IPS-NIHi7 (cell line): ENCODE data around the gene ISG20L2.

Experiments used
- DNase-seq: peaks from one replicate; pipeline ENCODE4 v3.0.0; 2012; ENCODE audit warnings: mixed read lengths; ENCODE audit errors: extremely low spot score

ISG20L2 gene

GRCh38 chr1:156740741-156741480 lies 12.3 kb upstream of the ISG20L2 start, which contains the start of gene MRPL24:
Gene MRPL24 (minus strand): TSS chr1:156741088. CDS start chr1:156738704, 2,384 bp downstream.
- DNase-seq = peak; percentile 89

DNA sequence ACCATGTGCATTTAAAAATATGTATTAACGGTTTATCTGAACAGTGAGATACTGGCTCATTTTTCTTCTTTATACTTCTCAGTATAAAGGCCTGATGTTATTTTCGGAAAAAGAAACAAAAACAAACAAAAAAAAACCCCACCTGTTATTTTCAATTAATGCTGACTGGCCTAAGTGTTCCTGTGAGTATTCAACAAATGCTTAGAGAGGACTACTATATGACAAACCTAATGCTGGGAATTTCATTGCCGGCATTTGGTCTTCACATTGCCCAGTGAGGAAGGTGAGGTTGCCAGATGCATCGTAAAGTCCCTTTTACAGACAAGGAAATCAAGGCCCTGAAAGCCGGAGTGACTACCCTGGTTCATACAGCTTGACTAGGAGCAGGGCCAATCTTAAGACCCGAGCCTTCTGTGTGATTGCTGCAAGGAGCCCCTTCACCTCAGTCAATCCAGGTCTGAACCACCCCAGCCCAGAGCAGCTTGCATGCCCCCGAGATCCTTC lies 11.7 kb upstream of the ISG20L2 start:
- no peak for DNase-seq

- DNase-seq = no peak
Observed at GRCh38 chr1:156738916-156739315, 10.3 kb upstream of the ISG20L2 start.

DNA sequence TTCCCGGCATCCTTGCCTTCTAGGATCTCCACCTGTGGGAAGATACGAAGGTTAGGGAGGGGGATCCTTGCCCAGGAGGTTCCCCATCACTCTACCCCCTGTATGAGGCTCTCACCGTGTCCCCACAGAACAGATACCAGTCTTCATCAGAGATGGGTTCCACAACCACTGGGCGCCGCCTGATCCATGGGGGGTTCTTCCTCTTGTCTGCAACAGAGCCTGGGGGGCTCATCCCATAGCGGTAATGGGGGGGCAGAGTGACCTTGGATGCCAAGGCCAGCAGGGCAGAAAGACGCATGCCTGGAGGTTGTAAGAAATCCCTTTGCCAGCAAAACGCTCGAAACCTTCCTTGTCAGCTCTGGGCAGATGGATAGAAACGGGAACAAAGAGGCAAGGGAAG lies 9.8 kb upstream of the ISG20L2 start:
- no peak for DNase-seq

DNA sequence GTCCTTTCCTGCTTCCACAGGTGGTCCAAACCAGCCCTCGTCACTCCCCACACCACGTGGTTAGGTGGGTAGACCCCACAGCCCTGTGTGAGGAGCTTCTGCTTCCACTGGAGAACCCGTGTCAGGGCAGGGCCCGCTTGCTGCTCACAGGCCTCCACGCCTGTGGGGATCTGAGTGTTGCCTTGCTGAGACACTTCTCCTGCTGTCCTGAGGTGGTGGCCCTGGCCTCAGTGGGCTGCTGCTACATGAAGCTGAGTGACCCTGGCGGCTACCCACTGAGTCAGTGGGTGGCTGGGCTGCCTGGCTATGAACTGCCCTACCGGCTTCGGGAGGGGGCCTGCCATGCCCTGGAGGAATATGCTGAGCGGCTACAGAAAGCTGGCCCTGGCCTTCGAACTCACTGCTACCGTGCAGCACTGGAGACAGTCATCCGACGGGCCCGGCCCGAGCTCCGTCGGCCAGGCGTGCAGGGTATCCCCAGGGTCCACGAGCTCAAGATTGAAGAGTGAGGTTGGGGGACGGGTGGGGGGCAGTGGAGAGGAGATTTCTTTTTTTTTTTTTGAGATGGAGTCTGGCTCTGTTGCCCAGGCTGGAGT lies 5.5 kb upstream of the ISG20L2 start:
- DNase-seq = no peak

- DNase-seq = peak; percentile 75
Observed at GRCh38 chr1:156727926-156728598, 504 bp downstream of the ISG20L2 start, which contains the start of gene METTL25B. Gene METTL25B (plus strand): TSS chr1:156728469. CDS start chr1:156729105, 636 bp downstream.

GRCh38 chr1:156727492-156727891 lies 1.1 kb downstream of the ISG20L2 start:
- DNase-seq = no peak

DNA sequence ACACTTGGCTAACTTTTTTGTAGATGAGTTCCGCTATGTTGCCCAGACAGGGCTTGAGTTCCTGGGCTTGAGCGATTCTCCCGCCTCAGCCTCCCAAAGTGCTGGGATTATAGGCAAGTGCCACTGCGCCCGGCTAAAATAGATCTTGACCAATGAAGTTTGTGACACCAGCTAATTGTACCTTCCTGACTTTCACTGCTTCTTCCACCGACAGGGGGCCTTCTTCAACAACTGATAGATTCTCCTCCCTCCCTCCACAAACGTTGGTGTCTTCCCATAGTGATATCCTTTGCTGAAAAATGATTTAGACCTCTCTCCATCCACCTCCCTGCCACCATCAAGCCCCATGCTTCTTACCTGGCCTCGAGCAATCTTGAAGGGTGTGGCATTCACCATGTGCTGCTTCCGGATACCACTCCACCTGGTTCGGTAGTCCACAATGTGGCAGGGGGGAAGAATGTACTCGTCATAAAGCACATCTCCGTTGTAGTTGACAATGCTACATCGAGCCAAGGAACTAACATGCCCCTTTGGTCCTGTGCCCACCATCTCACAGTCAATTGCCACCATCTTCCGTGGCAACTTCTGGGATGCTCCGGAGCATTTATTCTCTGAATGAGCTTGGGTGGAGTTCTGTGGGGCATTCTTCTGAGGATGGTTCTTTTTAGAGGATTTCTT lies 1.9 kb downstream of the ISG20L2 start:
- peak; percentile 67 for DNase-seq

GRCh38 chr1:156725683-156726280 lies 2.8 kb downstream of the ISG20L2 start:
- DNase-seq = peak; percentile 83

GRCh38 chr1:156721535-156721934 lies 7.0 kb downstream of the ISG20L2 start:
- no peak for DNase-seq

- no peak for DNase-seq
Observed at GRCh38 chr1:156721131-156721530, 7.4 kb downstream of the ISG20L2 start.

DNA sequence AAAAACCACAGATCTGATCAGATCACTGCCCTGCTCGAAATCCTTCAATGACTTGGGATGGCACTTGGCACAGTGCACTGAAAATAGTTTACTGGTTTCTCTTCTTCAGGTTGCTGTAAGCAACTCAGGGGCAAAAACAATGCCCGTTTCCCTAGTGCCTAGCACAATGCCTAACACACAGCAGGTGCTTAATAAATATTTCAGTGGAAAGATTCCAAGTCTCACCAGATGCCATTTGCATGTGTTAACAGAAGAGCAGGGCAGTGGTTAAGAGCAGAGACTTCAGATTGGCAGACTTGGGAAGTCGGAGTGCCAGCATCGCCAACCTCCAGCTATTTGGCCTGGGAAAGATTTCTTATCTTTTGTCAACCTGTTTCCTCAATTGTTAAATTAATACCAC lies 11.2 kb downstream of the ISG20L2 start:
- DNase-seq = no peak

GRCh38 chr1:156714830-156715229 lies 13.7 kb downstream of the ISG20L2 start:
- no peak for DNase-seq

DNA sequence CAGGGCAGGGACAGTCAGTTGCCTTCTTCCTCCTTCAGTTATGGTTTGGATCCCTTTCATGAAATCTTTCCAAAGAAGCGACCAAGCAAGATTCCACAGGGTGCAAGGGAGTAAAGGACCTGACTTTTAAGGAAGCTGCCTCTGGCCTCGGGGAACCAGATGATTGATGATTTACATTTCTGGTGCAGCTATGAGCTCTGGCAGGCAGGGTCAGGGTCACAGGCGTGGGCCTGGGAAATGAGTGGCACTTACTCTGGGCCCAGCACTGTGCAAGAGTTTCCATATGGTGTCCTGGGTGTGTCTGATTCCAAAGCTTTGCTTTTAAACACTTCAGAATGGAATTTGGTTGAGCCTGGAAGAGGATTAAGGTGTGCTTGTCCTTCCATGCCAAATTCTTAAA lies 15.9 kb downstream of the ISG20L2 start:
- DNase-seq = no peak

DNA sequence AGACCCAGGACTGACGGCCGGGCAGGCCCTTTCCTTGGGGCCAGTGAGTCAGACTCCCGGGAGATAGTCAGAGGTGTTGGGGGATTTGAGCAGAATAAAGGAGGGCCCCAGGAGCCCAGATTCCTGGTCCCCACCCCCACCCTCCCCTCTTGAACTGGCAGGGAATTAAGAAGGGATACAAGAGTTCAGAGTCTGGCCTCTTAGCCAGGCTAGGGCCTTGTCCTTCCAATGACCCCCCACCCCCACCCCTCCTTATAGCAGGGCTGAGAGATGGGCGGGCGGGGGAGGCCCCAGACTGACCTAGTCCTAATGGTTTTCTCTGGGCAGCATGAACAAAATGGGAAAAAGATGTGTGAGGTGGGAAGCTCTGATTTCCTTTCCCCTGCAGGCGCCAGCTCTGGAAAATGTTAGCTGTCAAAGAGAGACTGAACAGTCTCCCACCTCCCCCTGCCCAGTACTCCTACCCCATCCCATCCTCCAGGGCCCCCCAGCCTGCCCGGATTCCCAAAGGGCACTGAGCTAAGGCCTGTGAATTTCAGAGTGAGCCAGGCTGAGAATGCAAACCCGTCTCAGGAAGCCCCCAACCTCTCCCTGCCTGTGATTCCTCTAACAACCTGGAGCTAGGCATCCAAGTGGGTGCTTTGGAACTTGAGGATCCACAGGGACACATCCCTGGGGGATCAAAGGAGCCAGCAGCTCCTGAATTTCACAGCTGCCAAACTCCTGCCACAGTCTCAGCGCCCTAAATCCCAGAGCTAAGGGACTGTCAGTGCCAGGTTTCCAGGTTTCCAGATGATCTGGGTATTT lies 17.4 kb downstream of the ISG20L2 start:
- peak; percentile 38 for DNase-seq

- no peak for DNase-seq
Observed at GRCh38 chr1:156709757-156710489, 18.6 kb downstream of the ISG20L2 start.

DNA sequence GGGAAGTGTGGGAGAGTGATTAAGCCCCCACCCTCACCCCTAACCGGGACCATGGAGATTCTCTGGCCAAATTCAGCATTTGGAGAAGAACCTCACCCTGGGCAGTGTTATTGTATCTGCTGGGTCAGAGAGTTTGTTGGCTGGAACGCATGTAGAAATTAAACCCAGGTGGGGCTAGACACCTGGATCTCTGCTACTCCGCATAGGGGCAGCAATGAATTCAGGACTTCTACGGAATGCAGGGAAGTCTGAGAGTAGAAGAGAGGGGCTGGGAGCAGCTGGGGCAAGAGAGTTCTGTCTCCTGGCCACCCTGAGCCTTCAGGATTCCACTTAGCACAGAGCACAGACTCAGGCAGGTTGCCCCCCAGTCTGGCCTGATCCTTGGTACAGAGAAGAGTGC lies 19.5 kb downstream of the ISG20L2 start:
- no peak for DNase-seq

DNA sequence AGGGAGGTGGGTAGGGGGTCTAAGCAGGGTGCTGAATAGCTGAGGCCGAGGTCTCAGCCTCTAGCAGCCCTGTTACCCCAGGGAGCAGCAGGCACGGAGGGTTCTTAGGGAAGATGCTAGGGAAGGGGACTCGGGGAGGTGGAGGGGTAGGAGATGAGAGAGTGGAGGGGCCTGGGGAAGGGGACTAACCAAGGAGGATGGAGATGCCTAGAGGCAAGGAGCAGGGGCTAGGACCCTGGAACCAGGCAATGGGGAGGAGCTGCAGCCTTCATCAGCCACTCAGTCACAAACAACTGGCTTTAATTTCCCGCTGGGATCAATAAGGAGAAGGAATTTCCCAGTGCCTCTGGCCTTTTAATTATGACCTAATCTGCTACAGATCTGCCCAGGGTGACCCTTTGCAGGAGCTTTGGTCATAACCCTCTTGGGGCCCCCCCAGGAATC lies 20.3 kb downstream of the ISG20L2 start:
- DNase-seq = peak; percentile 76

DNA sequence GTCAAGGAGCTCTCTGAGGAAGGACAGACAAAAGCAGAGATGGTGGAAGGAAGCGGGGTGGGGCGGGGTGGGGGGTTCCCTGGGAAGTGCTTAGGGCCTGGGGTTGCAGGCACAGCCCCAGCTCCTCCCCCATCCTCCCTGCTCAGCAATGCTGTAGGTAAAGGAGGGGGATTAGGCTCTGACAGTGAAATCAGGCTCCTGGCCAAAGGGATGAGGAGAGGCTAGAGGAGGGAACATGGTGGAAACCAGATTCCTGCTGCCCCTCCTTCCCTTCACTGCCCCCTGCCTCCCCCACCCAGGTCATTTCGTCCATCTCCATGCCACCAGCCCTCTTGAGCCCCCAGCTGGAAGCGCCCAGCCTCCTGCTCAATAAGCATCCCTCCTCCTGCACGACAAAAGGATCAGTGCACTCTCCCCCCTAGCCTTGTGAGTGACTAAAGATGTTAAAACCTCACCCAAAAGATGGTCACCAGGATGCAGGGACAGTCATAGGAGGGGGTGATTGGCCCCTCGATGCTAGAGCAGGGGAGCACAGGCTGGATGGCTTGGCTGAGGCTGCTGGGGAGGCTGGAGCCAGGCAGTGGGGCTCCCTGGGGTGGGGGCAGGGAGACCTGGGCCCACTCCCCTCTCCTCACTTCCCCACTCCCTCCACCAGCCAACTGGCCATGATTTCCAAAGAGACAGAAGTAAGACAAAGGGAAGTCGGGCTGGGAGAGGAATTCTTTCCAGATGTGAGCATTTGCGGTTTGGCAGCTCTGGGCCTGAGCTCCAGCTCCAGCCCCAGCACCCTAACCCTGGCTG lies 20.9 kb downstream of the ISG20L2 start:
- peak; percentile 59 for DNase-seq
